ENCODE results near the gene PHF12.

Gene PHF12

GRCh38 chr17:28912281-28912937 lies 38.9 kb downstream of the PHF12 start:
- DNase-seq (ENCODE audit: low read depth), result no peak
- peak; percentile 32 for TF ChIP-seq CTCF (IDR thresholded peaks at IDR 0.05; ENCODE audit: low read length, missing control alignments)
- no peak overlapping the region for H3K4me3 ChIP-seq (replicated peaks; ENCODE audit: low read depth, low read length)

DNA sequence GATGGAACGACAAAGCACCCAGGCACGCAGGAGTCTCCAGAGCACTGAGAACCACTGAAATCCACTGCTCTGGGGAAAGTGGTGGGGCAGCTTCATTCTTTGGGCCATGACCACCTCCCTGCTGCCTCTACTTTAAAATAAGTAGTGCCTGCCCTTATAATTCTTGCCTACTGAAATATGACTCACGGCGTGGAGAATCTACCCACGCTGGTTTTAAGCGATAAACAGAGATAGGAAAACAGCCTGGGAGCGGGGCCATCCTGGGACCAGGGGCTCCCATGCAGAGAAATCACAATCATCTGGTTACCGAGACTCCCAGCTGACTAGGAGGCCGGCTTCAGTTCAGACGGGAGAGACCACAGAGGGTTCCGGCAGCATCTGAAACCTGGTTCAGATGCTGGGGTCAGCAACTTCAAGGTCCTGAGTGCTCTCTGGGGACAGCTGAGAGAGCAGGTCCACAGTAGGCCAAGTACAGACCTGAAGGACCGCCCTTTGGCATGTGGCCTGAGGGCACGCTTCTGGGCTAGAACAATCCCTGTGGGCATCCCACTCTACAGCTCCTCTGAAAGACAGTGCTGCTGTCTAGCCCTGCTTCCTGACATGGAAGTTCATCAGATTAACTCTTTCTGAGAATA lies 39.8 kb downstream of the PHF12 start:
- no peak overlapping the region for H3K4me3 ChIP-seq (replicated peaks; ENCODE audit: low read depth, low read length)
- DNase-seq (ENCODE audit: low read depth), result no peak
- TF ChIP-seq CTCF (IDR thresholded peaks at IDR 0.05; ENCODE audit: low read length, missing control alignments), result no peak

DNA sequence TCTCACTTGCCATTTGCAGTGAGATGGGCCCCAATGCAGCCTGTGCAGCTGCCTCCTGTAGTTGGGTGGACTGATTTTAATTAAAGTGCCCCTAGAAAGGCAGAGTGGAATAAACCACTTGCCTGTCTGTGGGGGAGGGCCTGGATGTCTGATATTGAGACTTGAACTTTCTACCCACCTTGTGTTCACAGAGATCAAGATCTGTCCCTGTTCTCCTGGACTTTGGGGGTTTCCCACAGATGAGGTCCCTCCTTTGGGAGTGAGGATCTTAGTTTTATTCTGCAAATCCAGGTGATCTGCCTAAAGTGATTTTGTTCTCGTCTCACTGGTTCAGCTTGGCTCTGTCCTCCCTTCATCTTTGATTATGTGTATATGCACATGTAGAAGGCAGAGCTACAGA lies 40.8 kb downstream of the PHF12 start:
- DNase-seq (ENCODE audit: low read depth), result no peak
- TF ChIP-seq CTCF (IDR thresholded peaks at IDR 0.05; ENCODE audit: low read length, missing control alignments), result no peak
- no peak overlapping the region for H3K4me3 ChIP-seq (replicated peaks; ENCODE audit: low read depth, low read length)

- no peak overlapping the region for H3K4me3 ChIP-seq (replicated peaks; ENCODE audit: low read depth, low read length)
- DNase-seq (ENCODE audit: low read depth), result peak; percentile 73
- TF ChIP-seq CTCF (IDR thresholded peaks at IDR 0.05; ENCODE audit: low read length, missing control alignments), result no peak
Observed at GRCh38 chr17:28908640-28909167, 42.6 kb downstream of the PHF12 start.

GRCh38 chr17:28907709-28908475 lies 43.4 kb downstream of the PHF12 start:
- no peak overlapping the region for H3K4me3 ChIP-seq (replicated peaks; ENCODE audit: low read depth, low read length)
- DNase-seq (ENCODE audit: low read depth), result peak; percentile 59
- no peak for TF ChIP-seq CTCF (IDR thresholded peaks at IDR 0.05; ENCODE audit: low read length, missing control alignments)

DNA sequence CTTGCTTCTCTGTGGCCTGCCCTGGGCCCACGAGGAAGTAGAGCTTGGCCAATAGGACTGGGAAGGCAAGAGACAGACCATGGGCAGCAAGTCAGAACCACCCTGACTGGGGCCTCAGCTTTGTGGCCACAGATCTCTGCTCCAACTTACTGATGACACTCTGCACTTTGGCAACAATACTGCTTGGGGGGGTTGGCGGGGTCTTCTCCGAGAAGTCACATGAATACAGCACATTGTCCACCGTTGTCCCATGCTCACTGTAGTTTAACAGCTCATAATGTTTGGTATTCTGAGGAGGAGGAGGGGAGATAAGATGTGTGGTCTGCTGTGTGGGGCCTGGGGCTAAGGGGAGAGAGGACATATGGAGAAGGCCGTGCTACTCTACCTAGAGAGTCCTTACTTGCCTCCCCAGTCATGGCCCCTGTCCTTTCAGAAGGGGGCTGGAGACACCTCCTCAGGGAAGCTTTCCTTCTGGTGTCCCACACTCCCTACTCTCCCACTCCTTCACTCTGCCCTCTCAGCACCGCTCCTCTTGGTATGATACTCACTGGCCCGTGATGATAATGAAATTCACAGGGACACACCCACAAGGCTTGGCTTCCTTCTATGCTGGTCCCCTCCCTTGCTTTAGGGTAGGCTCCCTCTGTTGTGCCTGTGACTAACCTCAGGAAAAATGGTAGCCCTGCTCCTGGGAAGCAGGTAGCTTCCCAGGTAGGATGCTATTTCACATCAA lies 44.4 kb downstream of the PHF12 start:
- H3K4me3 ChIP-seq (replicated peaks; ENCODE audit: low read depth, low read length), result no peak overlapping the region
- no peak for TF ChIP-seq CTCF (IDR thresholded peaks at IDR 0.05; ENCODE audit: low read length, missing control alignments)
- DNase-seq (ENCODE audit: low read depth), result no peak

All from fibroblast of pulmonary artery (primary cell).